Natural killer cell (primary cell): ENCODE data around the gene MBOAT7. TPM values are rescaled to one million over a fixed set of nuclear protein-coding genes. Genes with fewer than 3 reads are reported as not detected.
A peak's percentile ranks its signal among the peaks of the same experiment; 100 is the strongest.

Experiments
- ATAC-seq, 3 donors: fragments of 150-1000 bp in 2 of 3; fragments of 200-7000 bp in 1 of 3; cut with Tn5 transposase; 1 replicate in 1 of 3; 2 replicates in 2 of 3; pipeline ENCODE4 v1.10.0; 2021; ENCODE audit warnings: mild to moderate bottlenecking in 2 of 3, moderate library complexity in 2 of 3
- DNase-seq, 2 donors: peaks; one replicate each; pipeline versions ENCODE4 v3.0.0 to v3.0.0-alpha.2; 2013 to 2021; ENCODE audit warnings: mixed read lengths in 1 of 2
- H3K27ac ChIP-seq: one replicate; pipeline ENCODE4 v1.5.1; 2013; ENCODE audit warnings: mild to moderate bottlenecking, low read length
- H3K27me3 ChIP-seq: one replicate; pipeline ENCODE4 v1.6.1; 2013; ENCODE audit warnings: low read length; ENCODE audit not compliant: control insufficient read depth, insufficient read depth
- H3K36me3 ChIP-seq: one replicate; pipeline ENCODE4 v1.6.1; 2013; ENCODE audit warnings: low read length; ENCODE audit not compliant: control insufficient read depth, insufficient read depth
- H3K4me1 ChIP-seq: one replicate; pipeline ENCODE4 v1.6.1; 2013; ENCODE audit warnings: low read length; ENCODE audit not compliant: control insufficient read depth, insufficient read depth
- H3K4me3 ChIP-seq: one replicate; pipeline ENCODE4 v1.5.1; 2013; ENCODE audit warnings: low read length
- H3K9me3 ChIP-seq: one replicate; pipeline ENCODE4 v1.6.1; 2013; ENCODE audit warnings: low read length; ENCODE audit not compliant: control insufficient read depth, insufficient read depth
- H3K27ac Mint-ChIP-seq, 2 donors: one replicate each; pipeline ENCODE4 v1.8.0; 2022; ENCODE audit warnings: mild to moderate bottlenecking in 2 of 2, mixed read lengths in 2 of 2, moderate library complexity in 1 of 2
- H3K27me3 Mint-ChIP-seq, 2 donors: one replicate each; pipeline ENCODE4 v1.8.0; 2022; ENCODE audit warnings: low read depth in 2 of 2, mixed read lengths in 2 of 2
- H3K36me3 Mint-ChIP-seq: one replicate; pipeline ENCODE4 v1.8.0; 2022; ENCODE audit warnings: mixed read lengths
- H3K4me1 Mint-ChIP-seq, 2 donors: one replicate each; pipeline ENCODE4 v1.8.0; 2022; ENCODE audit warnings: mixed read lengths in 2 of 2
- H3K4me3 Mint-ChIP-seq: one replicate; pipeline ENCODE4 v1.8.0; 2022; ENCODE audit warnings: mild to moderate bottlenecking, moderate library complexity, mixed read lengths
- H3K9me3 Mint-ChIP-seq, 2 donors: one replicate each; pipeline ENCODE4 v1.8.0; 2022; ENCODE audit warnings: mixed read lengths in 2 of 2
- CTCF ChIP-seq: fragments of 200-600 bp; IDR thresholded peaks from one replicate; pipeline ENCODE4 v1.8.0; 2022; ENCODE audit warnings: antibody characterized with exemption
- WGBS: methylation state at CpG from one replicate; pipeline ENCODE4 v1.1.7; 2013; ENCODE audit warnings: missing lambda C conversion rate; ENCODE audit not compliant: insufficient coverage; 5-methylcytosine and 5-hydroxymethylcytosine counted together
- intact Hi-C: fragments of 100-400 bp; cut with micrococcal nuclease; formaldehyde crosslinking; loops from one replicate; pipeline ENCODE4 v1.14.2; 2022
- total RNA-seq, 4 donors: library from RNA; stranded (reverse); fragments of 120-200 nt in 1 of 4; gene quantifications; one replicate each; pipeline versions ENCODE4 v1.2.3 to v1.2.4, GENCODE V29; 2013 to 2022

The MBOAT7 gene
- total RNA-seq, 3 donors from 2014 or later (not counting 1 experiment from before 2014, with no cell fraction given), result 24.1 to 53.9 (median 31.2) TPM

GRCh38 chr19:54191011-54191810 lies 1.8 kb upstream of the MBOAT7 start, which contains the start of gene TSEN34:
Gene TSEN34, plus strand, starts transcription at chr19:54191308. Its CDS starts 57 bp downstream, at chr19:54191365.
- H3K4me1 Mint-ChIP-seq, result peaks cover 26 to 40% of the 10 kb centered on the region in 2 donors
- H3K4me3 Mint-ChIP-seq, result peak within 1 kb of the TSS; percentile 99
- Histone ChIP-seq H3K9me3 (no peaks in the 10 kb centered on the region), H3K4me3 (peak within 1 kb of the TSS; percentile 92), H3K27ac (peak within 1 kb of the TSS; percentile 98), H3K27me3 (no peaks in the 10 kb centered on the region), H3K4me1 (peaks cover 23% of the 10 kb centered on the region), H3K36me3 (peaks cover 12% of the 10 kb centered on the region)
- 1% methylated on average over 77 of the region's 77 CpGs for WGBS
- no peaks in the 10 kb centered on the region for H3K36me3 Mint-ChIP-seq
- DNase-seq (peak; percentile 91 to 95), ATAC-seq (peak; percentile 30 to 54 (median 40))
- no peaks in the 10 kb centered on the region for H3K27me3 Mint-ChIP-seq
- intact Hi-C loops, result loop anchor here (2.0 to 10.0 kb wide), 2 partner anchors 324 to 1464 kb away; partner anchors contain the start of genes MYADM and U2AF2
- no peaks in the 10 kb centered on the region for H3K9me3 Mint-ChIP-seq
- no peak for TF ChIP-seq CTCF
- H3K27ac Mint-ChIP-seq, result peak within 1 kb of the TSS; percentile 97 to 99

GRCh38 chr19:54190503-54191010 lies 1.2 kb upstream of the MBOAT7 start:
- H3K4me1 Mint-ChIP-seq, result peaks cover 26 to 39% of the 10 kb centered on the region in 2 donors
- H3K27ac Mint-ChIP-seq, result peak overlapping the region; percentile 97 to 99

GRCh38 chr19:54189735-54190502 lies 539 bp upstream of the MBOAT7 start:
- peaks cover 26 to 36% of the 10 kb centered on the region in 2 donors for H3K4me1 Mint-ChIP-seq

More at GRCh38 chr19:54190503-54191010, 1.2 kb upstream of the MBOAT7 start:
- H3K9me3 Mint-ChIP-seq, result no peaks in the 10 kb centered on the region
- H3K36me3 ChIP-seq, result peaks cover 12% of the 10 kb centered on the region
- H3K27me3 Mint-ChIP-seq, result no peaks in the 10 kb centered on the region
- H3K4me3 Mint-ChIP-seq, result peak overlapping the region; percentile 99
- no peaks in the 10 kb centered on the region for H3K36me3 Mint-ChIP-seq
- intact Hi-C loops, result loop anchor here (1.0 to 10.0 kb wide), 6 partner anchors 10 to 1464 kb away; partner anchors contain the start of genes CNOT3, MYADM, PRPF31 and RPS9
- TF ChIP-seq CTCF, result no peak
- peak overlapping the region; percentile 98 for H3K27ac ChIP-seq
- no peaks in the 10 kb centered on the region for H3K27me3 ChIP-seq
- peaks cover 23% of the 10 kb centered on the region for H3K4me1 ChIP-seq
- peak overlapping the region; percentile 92 for H3K4me3 ChIP-seq
- ATAC-seq (peak; percentile 57 to 79 (median 64)), DNase-seq (peak; percentile 100)
- under 1% methylated on average over 56 of the region's 56 CpGs for WGBS
- no peaks in the 10 kb centered on the region for H3K9me3 ChIP-seq

More at GRCh38 chr19:54189735-54190502, 539 bp upstream of the MBOAT7 start:
- Histone ChIP-seq H3K27ac (peak overlapping the region; percentile 98), H3K27me3 (no peaks in the 10 kb centered on the region), H3K4me3 (peak overlapping the region; percentile 92), H3K36me3 (peaks cover 12% of the 10 kb centered on the region), H3K9me3 (no peaks in the 10 kb centered on the region), H3K4me1 (peaks cover 23% of the 10 kb centered on the region)
- DNase-seq (peak; percentile 100), ATAC-seq (peak; percentile 57 to 76 (median 61))
- Mint-ChIP-seq H3K27ac (peak overlapping the region; percentile 97 to 99), H3K36me3 (no peaks in the 10 kb centered on the region), H3K4me3 (peak overlapping the region; percentile 99), H3K9me3 (no peaks in the 10 kb centered on the region), H3K27me3 (no peaks in the 10 kb centered on the region)
- TF ChIP-seq CTCF, result no peak
- intact Hi-C loops, result loop anchor here (1.0 to 10.0 kb wide), 6 partner anchors 10 to 1465 kb away; partner anchors contain the start of genes CNOT3, MYADM, PRPF31 and RPS9
- WGBS, result under 1% methylated on average over 65 of the region's 65 CpGs
